HG02943 (cell line): Measurements from ENCODE around the gene PCSK6.
"Not testable (repeated sequence)": the region's sequence is repeated elsewhere in the genome, so short reads cannot be mapped to it uniquely, and the experiment has no call there.

Experiments used
- ATAC-seq: cut with Tn5 transposase; IDR thresholded peaks from one replicate; pipeline ENCODE4 v1.9.1; 2021; ENCODE audit warnings: mild to moderate bottlenecking, low read depth, moderate library complexity; ENCODE audit not compliant: unreplicated experiment

PCSK6 gene

DNA sequence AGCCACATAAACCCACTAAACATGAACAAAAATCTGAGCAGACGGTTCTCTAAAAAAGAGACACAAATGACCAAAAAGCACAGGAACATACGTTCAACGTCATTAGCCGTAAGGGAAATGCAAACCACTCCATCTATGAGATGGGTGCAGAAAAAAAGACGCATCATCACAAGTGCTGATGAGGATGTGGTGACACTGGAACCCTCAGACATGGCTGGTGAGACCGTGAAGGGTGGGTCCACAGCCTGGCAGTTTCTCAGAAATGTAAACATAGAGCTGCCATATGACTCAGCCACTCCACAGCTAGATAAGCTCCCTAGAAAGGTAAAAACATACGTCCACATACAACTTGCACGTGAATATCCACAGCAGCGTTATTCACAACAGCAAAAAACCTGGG is 23.3 kb downstream of the PCSK6 start:
- ATAC-seq, result no peak

DNA sequence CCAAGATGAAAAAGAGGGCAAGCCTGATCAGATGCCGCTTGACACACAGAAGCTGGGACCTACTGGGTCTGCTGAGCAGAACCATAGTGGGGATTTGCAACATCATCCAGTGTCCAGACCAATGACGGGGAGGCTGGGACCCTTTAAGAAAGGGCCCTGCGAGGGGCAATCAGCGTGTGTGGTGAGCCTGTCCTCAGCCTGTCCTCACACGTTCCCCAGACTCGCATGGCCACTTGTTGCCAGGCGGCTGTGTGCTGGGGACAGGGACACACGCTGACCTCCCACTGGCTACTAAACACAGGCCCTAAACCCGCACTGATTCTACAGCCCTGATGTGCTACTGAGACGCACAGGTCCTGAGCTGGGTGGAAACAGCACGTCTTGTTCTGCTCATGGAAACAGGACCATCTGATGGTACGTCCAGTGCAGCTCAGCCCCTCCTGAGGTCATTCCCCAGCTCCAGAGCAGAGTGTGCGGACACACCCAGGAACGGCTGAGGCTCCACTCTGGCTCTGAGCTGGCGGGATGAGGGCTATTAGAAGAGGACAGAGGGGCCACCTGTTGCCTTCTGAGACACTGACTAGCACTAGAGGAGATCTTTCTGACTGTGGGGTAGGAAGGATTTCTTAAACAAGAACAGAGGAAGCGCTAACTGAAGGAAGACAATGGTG is 24.4 kb downstream of the PCSK6 start:
- ATAC-seq, result no peak

DNA sequence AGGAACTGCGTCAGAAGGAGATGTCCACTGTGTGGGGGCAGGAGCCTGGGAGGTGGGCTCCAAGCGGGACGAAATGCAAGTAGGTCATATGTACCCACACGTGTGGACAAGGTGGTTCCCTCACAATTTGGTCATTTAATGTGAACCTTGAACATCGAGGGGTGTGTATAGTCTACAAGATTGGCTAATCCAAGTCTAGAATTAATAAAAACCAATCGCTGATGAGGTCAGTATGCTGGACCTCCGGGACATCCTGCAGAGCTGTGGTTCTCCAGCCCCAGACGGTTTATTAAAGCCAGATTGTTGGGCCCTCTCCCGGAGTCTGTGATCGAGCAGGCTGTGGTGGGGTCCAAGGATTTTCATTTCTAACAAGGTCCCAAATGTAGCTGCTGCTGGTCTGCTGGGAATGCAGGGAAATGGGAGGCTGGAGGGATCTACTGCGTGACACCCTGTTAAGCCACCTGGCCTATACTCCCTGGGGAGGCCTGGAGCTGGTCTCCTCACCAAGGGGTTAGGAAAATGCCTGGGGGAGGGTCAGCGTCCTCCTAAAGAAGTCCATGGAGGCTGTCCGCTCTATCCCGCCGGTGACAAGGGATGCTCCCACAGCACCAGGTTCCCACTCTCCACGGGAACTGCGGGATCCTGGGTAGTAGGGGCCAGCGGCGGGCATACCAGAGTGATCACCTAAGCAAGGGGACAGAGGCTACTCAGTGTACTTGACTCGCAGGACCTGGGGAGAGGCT is 25.1 kb downstream of the PCSK6 start:
- no peak for ATAC-seq

GRCh38 chr15:101463696-101464095 is 25.8 kb downstream of the PCSK6 start:
- ATAC-seq, result not testable (repeated sequence)

DNA sequence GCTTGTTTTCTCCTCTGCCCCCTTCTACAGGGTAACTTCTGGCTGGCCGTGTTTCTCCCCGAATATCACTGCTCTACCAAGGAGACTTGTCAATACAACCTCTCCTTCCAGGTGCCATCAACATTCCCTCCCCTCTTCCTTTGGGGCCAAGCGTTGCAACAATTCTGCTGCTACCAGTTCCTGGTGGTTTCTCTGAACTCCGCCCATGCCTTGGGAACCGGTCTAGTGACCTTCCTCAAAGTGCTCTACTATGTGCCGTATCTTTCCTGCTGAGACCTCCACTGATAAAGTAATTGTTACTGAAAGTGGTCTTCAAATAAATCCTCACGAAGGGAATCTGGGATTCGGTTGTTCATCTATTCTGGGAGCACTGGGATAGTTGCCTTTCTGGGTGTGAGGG is 26.2 kb downstream of the PCSK6 start:
- ATAC-seq, result no peak

DNA sequence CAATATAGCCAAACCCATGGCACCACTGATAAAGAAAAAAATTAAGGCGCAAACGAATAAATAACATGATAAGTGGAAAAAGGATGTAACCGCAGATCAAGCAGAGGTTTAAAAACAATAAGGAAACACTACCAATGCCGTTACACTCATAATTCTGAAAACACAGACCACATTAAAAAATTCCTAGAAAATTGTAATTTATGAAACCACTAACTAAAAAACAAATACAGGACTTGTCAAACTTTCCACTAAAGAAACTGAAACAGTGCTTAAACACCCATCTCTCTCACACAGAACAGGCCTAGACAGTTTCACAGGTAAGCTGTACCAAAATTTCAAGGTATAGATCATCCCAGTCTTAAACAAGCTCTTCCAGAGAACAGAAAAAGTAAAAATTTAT is 28.4 kb downstream of the PCSK6 start:
- no peak for ATAC-seq

GRCh38 chr15:101459579-101460300 is 29.8 kb downstream of the PCSK6 start:
- ATAC-seq, result no peak

- ATAC-seq, result no peak
Observed at GRCh38 chr15:101458908-101459578, 30.5 kb downstream of the PCSK6 start.

DNA sequence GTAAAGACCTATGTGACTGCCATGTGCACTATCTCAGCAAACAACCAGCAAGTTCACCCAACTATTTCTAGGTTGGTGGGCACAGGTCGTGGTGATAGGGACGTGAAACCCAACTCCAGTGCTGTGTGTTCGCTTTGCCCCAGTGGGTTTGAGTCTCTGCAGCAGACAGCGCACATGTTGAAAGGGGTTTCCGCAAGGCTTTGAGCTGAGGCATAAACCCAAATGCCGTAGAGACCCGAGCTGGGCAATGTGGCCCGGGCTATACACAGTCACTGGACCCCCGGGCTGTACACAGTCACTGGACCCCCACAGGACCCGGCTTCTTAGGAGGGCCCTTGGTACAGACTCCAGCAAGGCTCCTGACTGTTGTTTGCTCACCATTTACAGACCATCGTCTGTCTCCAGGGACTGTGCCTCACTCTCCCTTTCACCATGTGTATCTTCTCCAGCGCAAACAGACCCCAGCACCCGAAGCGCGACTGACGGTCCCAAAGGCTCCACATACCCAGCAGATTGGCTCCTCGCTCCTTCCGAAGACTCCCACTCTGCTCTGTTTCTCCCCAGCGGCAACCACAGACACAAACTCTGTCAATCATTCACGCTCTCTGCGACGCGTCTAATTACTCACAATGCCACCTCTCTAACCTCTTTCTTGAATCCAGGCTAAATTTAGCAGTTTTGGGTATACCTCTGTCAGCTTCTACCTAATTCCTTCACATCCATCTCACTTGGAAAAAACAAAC is 31.2 kb downstream of the PCSK6 start:
- ATAC-seq, result no peak

DNA sequence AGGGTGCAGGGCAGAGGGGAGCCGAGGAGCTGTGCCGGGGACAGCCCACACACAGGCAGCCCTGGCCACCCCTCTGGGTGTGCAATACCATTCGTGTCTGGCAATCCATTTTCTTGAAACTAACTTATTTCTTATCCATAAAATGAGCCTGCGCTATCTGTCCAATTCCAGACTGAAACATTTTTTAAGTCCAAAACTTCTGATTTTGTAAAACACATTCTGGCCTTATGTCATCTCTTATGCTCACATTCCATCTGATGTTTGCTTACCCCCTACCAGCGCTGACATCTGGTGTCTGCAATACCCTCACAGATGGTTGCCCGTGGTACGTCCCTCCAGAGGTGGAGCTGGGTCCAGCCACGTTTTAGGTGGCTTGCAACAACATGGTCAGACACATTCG is 31.8 kb downstream of the PCSK6 start:
- ATAC-seq, result no peak

- no peak for ATAC-seq
Observed at GRCh38 chr15:101456057-101456739, 33.3 kb downstream of the PCSK6 start.

- no peak for ATAC-seq
Observed at GRCh38 chr15:101455291-101456025, 34.0 kb downstream of the PCSK6 start.

DNA sequence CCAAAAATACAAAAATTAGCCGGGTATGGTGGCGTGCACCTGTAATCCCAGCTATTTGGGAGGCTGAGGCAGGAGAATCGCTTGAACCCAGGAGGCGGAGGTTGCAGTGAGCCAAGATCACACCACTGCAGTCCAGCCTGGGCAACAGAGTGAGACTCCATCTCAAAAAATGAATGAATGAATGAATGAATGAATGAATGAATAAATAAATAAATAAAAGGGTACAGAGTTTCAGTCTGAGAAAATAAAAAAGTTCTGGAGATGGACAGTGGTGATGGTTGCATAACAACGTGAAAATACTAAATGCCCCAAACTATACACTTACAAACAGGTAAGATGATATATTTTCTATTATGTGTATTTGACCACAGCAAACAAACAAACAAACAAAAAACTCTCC is 34.7 kb downstream of the PCSK6 start:
- ATAC-seq, result not testable (repeated sequence)

DNA sequence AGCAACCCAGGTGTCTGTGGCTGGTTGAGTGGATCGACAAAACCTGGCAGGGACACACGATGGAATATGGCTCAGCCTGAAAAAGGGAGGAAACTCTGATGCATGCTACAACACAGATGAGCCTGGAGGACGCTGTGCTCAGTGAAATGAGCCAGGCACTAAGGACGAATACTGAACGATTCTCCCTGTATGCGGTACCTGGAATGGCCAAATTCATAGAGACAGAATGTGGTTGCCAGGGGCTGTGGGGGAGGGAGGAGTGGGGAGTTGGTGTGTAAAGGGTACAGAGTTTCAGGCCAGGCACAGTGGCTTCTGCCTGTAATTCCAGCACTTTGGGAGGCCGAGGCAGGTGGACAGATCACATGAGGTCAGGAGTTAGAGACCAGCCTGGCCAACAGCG is 35.1 kb downstream of the PCSK6 start:
- no peak for ATAC-seq

DNA sequence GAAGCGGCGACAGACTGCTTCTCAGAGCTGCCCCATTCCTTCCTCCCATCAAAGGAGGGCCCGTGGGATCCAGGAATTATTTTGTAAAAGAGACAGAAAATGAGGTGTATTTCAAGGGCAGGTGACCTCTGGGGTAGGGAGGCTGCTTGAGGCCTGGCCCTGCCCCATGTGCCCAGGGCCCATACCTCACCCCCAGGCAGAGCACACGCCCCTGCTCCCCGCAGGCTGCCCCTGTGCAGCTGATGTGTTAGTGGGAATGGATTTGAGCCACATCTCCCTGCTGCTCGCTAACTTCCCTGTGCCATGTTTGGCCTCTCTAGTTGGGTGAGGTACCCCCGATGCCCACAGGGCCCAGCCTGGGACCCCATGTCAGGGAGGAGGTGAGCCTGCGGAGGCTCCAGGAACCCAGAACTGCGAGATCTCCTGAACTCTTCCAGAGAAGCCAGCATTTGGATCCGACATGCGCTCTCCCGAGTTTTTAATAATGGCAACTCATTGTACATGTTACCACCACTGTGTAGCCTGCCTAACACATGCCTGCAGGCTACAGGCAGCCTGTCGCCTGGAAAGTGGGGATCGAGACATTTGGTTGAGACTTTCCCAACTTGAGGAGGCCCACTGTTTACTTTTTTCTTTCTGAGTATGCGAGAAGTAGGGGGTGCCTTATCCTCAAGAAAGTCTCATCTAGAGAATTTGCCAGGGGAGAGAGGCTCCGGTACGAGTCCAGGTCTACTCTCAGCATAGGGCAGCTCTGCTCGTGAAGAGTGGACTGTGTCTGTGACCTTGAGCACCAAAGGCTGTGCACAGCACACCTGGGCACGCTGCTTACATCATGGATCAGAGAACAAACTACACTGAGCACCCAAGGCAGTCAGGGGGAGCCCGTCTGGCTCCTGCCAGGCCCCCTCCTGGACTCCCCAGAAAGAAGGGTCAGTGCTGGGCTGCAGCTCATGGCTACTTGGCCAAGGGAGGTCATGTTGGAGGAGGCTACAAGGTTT is 36.1 kb downstream of the PCSK6 start:
- ATAC-seq, result no peak

DNA sequence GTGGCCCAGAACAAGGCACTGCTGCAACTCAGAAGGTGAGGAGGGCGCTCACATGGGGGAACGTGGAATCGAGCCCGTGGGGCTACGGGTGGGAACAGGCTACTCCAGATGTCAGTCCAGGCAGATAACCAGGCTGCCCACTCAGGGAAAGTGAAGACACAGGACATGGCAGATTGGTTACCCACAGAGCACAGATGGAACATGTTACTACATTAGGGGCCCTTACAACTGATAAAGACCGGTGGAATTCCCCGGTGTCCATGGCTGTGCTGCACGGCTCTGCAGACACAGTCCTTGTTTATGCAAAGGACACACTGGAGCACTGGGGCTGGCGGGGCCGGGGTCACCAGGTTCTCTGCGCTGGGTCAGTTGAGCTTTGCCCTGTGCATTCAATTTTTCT is 36.9 kb downstream of the PCSK6 start:
- ATAC-seq, result no peak

GRCh38 chr15:101451846-101452245 is 37.7 kb downstream of the PCSK6 start:
- no peak for ATAC-seq

DNA sequence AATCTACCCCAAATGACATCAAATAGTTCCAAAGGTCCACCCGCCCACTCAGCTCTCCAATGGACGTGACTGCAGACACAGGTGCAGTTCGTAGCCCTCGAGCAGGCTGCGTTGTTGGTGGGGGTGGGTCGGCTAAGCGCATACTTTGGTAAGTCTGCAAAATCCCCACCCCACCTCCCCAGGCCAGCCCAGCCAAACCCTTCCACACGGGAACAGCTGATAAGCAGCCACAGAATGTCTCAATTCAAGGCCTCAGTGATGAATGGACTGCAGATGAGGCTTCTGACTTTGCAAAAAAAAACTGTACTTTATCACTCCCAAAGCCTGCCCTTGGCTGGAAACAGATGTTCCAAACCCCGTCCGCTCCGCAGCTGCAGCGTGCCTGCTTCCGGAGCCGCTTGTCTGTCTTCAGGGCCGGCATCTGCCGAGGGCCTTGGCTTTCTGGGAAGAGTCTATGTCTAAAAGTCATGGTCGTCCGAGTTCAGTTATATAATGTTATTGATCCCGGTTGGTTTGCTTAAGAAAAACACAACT is 38.2 kb downstream of the PCSK6 start:
- no peak for ATAC-seq
